GM19395 (cell line): ENCODE measurements around the gene ZIC4.

Source experiments
- ATAC-seq: cut with Tn5 transposase; IDR thresholded peaks from one replicate; pipeline ENCODE4 v1.9.1; 2021; ENCODE audit warnings: mild to moderate bottlenecking, moderate library complexity; ENCODE audit not compliant: unreplicated experiment

The ZIC4 gene

DNA sequence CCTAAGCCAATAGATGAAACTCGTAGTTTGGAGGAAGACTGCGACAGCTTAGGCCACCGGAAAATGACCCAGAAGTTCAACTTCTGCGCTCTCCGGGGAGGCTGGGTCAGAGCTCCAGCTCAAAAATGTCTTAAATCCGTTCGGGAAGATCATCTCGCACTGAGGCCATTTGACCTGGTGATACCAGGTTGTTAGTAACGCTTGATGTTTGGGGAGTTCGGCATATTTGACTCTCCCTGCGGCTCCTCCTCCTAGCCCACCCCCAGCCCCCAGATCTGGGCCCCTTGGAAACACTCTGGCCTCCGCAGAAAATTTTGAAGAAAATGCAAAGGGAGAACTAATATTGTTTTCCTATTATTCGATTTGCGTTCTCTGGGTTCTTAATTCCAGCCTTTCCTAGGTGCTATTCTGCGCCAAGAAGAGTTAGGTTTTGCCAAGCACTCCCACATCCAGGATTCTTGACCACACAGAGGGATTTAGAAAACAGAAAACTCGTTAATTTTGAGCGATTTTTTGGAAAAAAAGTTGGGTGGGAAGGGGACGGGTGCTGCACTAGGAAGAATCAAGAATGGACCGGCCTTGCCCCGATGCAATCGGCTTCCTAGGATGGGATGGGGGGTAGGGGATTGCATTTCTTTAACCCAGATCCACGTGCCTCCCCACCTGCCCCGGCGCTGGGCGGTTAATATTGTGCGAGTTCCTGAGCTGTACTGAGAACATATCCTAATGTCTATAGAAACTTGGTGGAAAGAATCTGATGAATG lies 50.0 kb downstream of the ZIC4 start:
- ATAC-seq = no peak

DNA sequence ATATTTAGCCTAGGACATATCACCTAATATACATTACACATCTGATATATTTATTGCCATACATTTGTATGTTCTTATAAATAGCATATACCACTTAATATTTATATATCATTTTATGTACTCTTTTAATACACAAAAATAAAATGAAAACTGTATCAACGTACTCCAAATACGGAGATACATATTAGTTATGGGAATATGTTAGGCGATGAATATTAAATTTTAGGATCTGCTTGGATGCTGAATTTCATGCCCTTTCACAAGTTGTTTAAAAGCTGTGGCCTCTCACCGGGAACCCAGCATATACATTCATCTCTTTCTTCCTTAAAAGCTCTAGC lies 50.6 kb downstream of the ZIC4 start:
- no peak for ATAC-seq

DNA sequence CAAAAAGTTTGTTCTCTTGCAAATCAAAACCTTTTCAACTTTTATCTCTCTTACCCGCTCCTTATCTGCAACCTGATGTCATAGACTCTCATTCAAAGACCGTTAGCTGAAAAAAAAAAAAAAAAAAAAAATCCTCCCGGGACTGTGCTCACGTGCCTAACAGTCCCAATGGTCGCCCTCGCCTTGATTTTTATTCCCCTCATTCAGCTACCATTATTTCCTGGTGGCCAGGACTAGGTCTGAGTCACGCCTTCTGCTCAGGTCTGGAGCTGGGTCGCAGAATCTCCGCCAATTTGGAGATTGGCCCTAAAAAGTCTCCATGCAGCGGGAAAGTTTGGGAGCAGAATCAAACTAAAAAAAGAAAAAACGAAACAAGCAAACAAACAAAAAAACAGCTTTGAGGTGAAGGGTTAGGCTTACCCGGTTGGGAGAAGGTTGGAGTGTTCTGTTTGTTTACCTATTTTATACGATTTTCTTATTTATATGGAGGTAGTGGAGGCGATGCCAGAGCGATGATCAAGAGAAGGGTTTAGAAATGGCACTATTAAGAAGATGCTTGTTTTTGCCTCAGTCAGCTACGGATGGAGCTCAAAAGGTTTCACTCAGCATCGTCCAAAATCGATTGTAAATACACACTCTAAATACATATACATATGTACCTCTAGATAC lies 51.1 kb downstream of the ZIC4 start:
- ATAC-seq = no peak

DNA sequence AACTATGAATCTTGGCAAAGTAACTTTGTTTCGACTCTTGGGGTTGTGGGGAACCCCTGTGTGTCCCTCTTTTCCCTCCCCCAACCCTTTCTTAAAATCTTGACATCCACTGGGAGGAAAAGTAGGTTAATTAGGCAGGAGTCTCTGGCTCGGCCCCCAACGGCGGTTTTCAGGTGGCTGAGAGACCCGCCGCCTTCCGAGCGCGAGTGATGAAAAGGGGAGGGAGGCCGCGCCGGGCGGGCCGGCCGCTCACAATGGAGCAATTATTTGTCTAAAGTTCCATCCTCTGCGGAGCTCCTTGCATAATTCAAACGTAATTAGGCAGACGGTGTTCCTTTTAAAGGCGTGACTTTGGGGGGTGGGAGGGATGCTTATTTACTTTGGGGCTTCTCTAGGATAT lies 51.7 kb downstream of the ZIC4 start:
- no peak for ATAC-seq

DNA sequence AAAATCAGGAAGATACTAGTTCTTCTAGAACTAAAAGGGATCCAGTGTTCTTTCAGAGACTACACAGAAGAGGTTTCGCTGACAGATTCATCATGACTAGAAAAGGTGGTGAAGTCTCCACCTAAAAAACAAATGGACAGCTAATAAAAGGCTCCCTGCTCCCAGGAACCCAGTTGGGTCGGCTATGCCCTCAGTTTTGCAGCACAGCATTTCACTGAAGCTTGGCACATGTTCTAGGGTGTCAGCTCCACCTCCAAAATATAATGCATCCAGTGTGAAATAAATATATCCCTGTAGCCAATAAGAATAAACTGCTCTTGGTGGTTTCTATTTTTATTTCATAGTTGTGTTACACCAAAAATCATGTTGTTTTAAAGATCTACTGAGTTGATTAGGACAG lies 55.0 kb downstream of the ZIC4 start:
- no peak for ATAC-seq

DNA sequence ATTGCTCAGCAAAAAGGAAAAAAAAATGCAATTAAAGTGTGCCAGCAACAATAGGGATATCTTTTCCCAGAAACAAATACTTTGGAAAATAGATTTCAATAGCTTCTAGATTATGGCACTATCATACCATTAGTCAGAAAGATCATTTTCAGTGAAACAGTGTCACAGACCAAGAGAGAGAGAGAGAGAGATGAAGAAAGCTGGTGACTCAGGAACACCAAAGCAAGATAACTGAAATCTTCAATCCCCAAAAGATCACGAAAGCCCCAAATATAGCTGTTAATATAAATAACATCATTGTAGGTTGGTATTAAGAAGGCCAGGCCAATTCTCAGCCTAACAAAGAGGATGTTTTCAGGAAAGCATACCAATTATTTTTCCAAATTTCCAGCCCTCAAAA lies 57.4 kb downstream of the ZIC4 start:
- no peak for ATAC-seq

DNA sequence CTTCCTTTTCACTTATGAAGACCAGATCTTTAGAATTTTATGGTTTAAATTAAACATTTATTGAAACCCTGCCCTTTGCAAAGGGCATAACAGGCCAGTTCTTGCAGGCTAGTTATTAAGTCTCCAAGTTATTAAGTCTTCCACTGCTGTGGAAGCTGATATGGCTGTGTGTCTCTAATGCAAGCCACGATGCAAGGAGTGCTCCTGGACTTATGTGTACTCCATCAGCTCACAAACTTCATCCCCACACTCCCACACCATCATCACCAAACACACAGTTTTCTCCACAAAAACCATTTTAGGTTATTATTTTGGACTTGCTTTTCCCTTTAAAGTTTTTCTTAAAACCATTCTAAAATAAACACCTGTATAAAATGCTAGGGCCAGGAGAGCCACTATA lies 62.4 kb downstream of the ZIC4 start:
- ATAC-seq = no peak

DNA sequence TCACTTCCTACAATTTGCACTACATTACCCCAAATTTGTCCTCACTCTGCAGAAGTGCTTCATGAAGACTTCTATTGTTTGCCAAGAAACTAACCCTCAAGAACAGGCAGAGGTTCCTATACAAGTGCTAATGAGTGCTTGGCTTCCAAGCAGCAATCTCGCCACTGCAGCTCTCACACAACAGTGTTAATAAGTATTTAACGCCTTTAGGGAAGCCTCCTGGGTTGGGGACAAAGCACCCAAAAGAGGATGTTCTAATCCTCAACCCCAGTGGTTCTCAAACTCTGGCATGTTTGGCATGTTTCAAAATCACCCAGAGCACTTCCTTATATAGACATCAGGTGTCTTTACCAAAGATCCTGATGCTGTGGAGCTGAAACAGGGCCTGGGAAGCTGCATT lies 64.6 kb downstream of the ZIC4 start:
- no peak for ATAC-seq

DNA sequence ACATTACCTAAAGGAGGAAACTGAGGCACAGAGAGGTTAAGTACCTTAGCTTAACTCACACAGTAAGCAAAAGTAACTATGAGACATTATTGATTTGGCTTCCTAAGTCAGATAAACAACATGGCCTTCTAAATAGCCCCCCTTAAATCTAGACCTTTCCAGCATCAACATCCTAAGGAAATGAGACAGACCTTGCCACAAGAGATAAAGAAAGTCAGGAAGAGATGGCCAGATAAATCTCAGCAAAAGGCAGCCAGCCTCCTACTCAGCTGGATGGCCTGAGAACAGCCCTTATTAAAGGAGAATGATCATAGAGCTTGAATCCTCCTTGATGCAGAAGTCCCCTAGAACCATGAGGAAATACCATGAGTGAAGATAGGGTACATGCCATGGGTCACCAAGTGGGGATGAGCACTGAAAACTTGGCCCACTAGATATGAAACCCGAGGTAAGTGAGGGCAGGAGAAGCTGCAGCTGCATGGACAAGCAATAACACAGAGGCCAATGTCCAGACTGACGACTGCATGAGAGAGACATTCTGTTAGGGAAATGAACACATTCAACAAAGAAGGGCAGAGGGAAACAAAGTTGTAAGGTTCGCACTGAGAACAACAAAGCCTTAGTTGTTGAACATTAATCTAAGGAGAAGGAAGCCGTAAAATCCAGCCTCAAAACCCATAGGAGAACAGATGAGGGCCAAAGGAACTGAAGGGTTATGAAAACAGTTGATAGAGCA lies 69.6 kb downstream of the ZIC4 start:
- ATAC-seq = no peak
